Uterus (tissue), 4 donors: Measurements from ENCODE around the gene IPO11. TPM values are rescaled to one million over a fixed set of nuclear protein-coding genes. Genes with fewer than 3 reads are reported as not detected.

ENCODE experiments used
- DNase-seq, 2 donors: peaks; one replicate each; pipeline ENCODE4 v3.0.0-alpha.2; 2019 to 2020
- H3K27ac ChIP-seq, 2 donors: fragments of 200-600 bp; sonication (generic); 1 replicate in 1 of 2; 2 replicates in 1 of 2; pipeline ENCODE4 v1.5.1; 2016 to 2018
- H3K27me3 ChIP-seq, 2 donors: fragments of 200-600 bp; sonication (generic); one replicate each; pipeline ENCODE4 v1.5.1; 2018 to 2019; ENCODE audit warnings: control low read depth in 1 of 2
- H3K36me3 ChIP-seq, 2 donors: fragments of 200-600 bp; sonication (generic); one replicate each; pipeline ENCODE4 v1.5.1; 2019; ENCODE audit warnings: control low read depth in 1 of 2
- H3K4me1 ChIP-seq, 2 donors: fragments of 200-600 bp; sonication (generic); one replicate each; pipeline ENCODE4 v1.5.1; 2018 to 2019; ENCODE audit warnings: control low read depth in 1 of 2
- H3K4me3 ChIP-seq, 2 donors: fragments of 200-600 bp; sonication (generic); 1 replicate in 1 of 2; 2 replicates in 1 of 2; pipeline ENCODE4 v1.5.1; 2018 to 2019; ENCODE audit warnings: mild to moderate bottlenecking in 1 of 2
- H3K9me3 ChIP-seq, 2 donors: fragments of 200-600 bp; sonication (generic); one replicate each; pipeline ENCODE4 v1.5.1; 2019; ENCODE audit warnings: control low read depth in 1 of 2
- POLR2A ChIP-seq, 2 donors: fragments of 450-650 bp; IDR thresholded peaks; one replicate each; pipeline ENCODE4 v1.6.1; 2016; ENCODE audit warnings: antibody characterized with exemption in 2 of 2, mild to moderate bottlenecking in 1 of 2, moderate library complexity in 1 of 2
- intact Hi-C: fragments of 100-400 bp; cut with DNase I; formaldehyde crosslinking; loops from one replicate; pipeline ENCODE4 v1.15.1; 2023; ENCODE audit warnings: low total_unique reads
- total RNA-seq, 4 donors: library from RNA; depleted of rRNA in 3 of 4; stranded (reverse); fragments of >200 nt in 3 of 4; gene quantifications; one replicate each; pipeline versions ENCODE4 v1.1.0 to v1.2.4, GENCODE V29; 2014 to 2023
- TF ChIP-seq, protein P1 (sequence below), 4 experiments: fragments of 200-600 bp in 2 of 4; fragments of 450-650 bp in 2 of 4; sonication (generic) in 2 of 4; IDR thresholded peaks; one replicate each; pipeline ENCODE4 v1.5.1; 2016 to 2019; ENCODE audit warnings: antibody characterized with exemption in 4 of 4, mild to moderate bottlenecking in 2 of 4, moderate library complexity in 1 of 4
- donor health status: DM: yes; HTN: yes; CAD: no.

Gene IPO11
- total RNA-seq, 4 donors from 2014 or later = 20.0 to 62.0 (median 45.3) TPM

DNA sequence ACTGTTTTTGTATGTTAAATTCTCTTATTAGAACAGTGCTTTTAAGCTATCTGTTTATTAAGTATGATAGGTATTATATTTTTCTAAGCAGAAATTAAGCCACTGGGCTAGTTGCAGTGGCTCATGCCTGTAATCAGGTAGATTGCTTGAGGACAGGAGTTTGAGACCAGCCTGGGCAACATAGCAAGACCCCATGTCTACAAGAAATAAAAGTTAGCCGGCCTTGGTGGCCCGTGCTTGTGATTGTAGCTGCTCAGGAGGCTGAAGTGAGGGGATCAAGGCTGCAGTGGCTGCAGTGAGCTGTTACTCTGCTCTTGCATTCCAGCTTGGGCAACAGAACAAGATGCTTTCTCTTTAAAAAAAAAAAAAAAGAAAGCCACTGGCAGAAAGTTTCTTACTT lies 121.0 kb downstream of the IPO11 start:
- Histone ChIP-seq H3K27ac (no peak overlapping the region), H3K4me3 (no peak overlapping the region), H3K27me3 (no peaks in the 10 kb centered on the region), H3K9me3 (no peaks in the 10 kb centered on the region), H3K36me3 (no peaks in the 10 kb centered on the region), H3K4me1 (no peaks in the 10 kb centered on the region)
- TF ChIP-seq POLR2A (IDR thresholded peaks at IDR 0.05) = no peak
- no peak for DNase-seq
- intact Hi-C loops = no loop called here

DNA sequence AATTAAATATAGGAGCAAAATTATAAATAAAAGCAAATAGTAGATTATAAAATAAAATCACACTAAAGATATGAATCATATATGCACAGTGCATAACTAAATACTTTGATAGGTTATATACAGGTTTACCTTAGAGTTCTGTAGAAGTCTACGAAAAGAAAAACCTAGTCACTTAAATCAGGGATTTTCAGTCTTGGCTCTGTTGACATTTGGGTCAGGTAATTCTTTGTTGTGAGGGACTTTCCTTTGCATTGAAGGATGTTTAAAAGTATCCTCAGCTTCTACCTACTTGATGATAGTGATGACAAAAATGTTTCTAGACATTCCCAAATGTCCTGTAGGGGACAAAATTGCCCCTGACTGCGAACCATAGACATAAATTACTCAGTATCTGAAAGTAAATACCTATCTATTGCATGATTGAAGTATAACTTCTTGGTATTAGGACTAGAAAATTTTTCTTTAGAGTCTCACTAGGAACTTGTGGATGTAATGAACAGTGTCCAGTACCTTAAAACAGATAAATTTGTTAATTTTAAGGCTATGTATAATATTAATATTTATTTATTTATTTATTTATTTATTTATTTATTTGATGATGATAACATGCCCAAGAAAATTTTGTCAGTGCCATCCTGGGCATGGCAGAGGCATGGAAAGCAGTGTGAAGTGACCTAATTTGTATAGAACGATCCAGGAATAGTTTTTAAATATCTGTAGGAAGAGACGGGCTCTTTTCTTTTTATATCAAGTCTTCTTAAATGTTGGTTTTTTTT lies 122.1 kb downstream of the IPO11 start:
- no peak for DNase-seq
- intact Hi-C loops = no loop called here
- H3K27me3 ChIP-seq = no peaks in the 10 kb centered on the region
- no peak overlapping the region for H3K27ac ChIP-seq
- H3K36me3 ChIP-seq = no peaks in the 10 kb centered on the region
- no peak overlapping the region for H3K4me3 ChIP-seq
- TF ChIP-seq POLR2A (IDR thresholded peaks at IDR 0.05) = no peak
- TF ChIP-seq, protein P1, sequence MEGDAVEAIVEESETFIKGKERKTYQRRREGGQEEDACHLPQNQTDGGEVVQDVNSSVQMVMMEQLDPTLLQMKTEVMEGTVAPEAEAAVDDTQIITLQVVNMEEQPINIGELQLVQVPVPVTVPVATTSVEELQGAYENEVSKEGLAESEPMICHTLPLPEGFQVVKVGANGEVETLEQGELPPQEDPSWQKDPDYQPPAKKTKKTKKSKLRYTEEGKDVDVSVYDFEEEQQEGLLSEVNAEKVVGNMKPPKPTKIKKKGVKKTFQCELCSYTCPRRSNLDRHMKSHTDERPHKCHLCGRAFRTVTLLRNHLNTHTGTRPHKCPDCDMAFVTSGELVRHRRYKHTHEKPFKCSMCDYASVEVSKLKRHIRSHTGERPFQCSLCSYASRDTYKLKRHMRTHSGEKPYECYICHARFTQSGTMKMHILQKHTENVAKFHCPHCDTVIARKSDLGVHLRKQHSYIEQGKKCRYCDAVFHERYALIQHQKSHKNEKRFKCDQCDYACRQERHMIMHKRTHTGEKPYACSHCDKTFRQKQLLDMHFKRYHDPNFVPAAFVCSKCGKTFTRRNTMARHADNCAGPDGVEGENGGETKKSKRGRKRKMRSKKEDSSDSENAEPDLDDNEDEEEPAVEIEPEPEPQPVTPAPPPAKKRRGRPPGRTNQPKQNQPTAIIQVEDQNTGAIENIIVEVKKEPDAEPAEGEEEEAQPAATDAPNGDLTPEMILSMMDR (IDR thresholded peaks at IDR 0.05) = no peak
- no peaks in the 10 kb centered on the region for H3K9me3 ChIP-seq
- H3K4me1 ChIP-seq = no peaks in the 10 kb centered on the region

DNA sequence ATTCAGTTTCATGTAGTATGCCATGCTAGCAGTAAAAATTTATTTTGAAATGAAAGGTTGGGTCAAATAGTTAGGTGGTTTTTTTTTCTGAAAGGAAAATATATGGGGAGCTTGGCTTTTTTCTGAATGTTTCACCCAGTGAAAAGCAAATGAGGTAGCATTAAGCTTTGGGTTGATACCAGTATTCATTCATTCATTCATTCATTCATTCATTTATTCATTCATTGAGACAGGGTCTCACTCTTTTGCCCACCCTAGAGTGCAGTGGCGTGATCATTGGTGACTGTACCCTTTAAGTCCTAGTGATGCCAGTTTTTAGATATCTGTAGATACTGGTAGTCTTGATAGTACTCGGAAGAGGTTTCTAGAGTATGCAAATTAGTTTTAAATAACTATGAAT lies 123.7 kb downstream of the IPO11 start:
- H3K4me3 ChIP-seq = no peak overlapping the region
- no peaks in the 10 kb centered on the region for H3K4me1 ChIP-seq
- no peaks in the 10 kb centered on the region for H3K9me3 ChIP-seq
- H3K27me3 ChIP-seq = no peaks in the 10 kb centered on the region
- no peak for DNase-seq
- H3K36me3 ChIP-seq = no peaks in the 10 kb centered on the region
- no peak overlapping the region for H3K27ac ChIP-seq
- intact Hi-C loops = no loop called here
- TF ChIP-seq, protein P1 (IDR thresholded peaks at IDR 0.05) = no peak
- TF ChIP-seq POLR2A (IDR thresholded peaks at IDR 0.05) = no peak

DNA sequence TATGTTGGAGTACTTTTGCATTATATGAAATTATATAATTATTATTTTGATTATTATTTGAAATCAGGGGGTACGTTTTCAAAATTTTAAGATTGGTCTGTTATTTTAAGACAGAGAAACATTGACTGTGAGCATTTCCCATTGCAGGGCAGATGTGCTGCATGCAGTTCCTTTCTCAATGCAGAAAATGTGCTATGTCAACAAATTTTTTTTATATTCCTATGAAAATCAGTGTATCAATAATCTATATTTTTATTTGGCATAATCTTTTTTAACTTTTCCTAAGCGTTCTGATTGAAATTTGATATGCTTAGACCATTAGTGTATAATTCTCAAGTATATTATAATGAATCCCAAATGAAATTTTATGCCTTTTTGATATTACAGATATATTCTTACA lies 124.2 kb downstream of the IPO11 start:
- DNase-seq = no peak
- Histone ChIP-seq H3K4me1 (no peaks in the 10 kb centered on the region), H3K36me3 (no peaks in the 10 kb centered on the region), H3K4me3 (no peak overlapping the region), H3K9me3 (no peaks in the 10 kb centered on the region), H3K27ac (no peak overlapping the region), H3K27me3 (no peaks in the 10 kb centered on the region)
- TF ChIP-seq POLR2A (IDR thresholded peaks at IDR 0.05) = no peak
- TF ChIP-seq, protein P1 (IDR thresholded peaks at IDR 0.05) = no peak
- intact Hi-C loops = no loop called here

DNA sequence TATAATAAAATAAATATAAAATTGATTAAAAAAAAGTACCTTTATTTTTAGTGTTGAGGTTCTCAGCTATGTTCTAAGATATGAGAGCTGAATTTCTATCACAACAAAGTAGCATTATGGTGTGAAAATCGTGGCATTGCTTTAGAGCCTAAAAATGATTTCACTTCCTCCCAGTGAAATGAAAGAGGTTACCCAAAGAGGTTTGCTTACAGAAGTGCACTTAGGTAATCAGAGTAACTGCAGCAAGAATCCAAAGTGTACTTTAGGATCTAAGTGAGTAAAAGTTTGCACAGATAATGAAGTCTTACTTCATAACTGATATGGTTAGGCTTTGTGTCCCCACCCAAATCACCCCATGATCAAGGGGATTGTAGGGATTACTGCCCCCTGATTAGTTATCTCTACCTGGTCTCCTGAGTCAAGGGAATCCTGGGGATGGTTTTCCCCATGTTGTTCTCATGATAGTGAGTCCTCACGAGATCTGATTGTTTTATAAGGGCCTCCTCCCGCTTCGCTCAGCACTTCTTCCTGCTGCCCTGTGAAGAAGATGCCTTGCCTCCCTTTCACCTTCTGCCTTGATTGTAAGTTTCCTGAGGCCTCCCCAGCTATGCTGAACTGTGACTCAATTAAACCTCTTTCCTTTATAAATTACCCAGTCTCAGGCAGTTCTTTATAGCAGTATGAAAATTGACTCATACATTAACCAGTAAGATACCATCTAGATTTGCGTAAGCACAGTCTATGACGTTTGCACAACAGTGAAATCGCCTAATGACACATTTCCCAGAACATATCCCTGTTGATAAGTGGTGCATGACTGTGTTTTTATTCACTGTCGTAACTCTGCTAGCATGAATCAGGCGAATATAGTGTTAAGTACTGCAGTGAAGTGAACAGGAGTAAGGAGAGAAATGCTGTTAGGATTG lies 125.7 kb downstream of the IPO11 start:
- Histone ChIP-seq H3K27ac (no peak overlapping the region), H3K27me3 (no peaks in the 10 kb centered on the region), H3K4me3 (no peak overlapping the region), H3K9me3 (no peaks in the 10 kb centered on the region), H3K36me3 (no peaks in the 10 kb centered on the region), H3K4me1 (no peaks in the 10 kb centered on the region)
- TF ChIP-seq POLR2A (IDR thresholded peaks at IDR 0.05) = no peak
- TF ChIP-seq, protein P1 (IDR thresholded peaks at IDR 0.05) = no peak
- no peak for DNase-seq
- intact Hi-C loops = no loop called here
